GM18861 (cell line): ENCODE data around the gene TRIM26.
"Not testable (repeated sequence)": the region's sequence is repeated elsewhere in the genome, so short reads cannot be mapped to it uniquely, and the experiment has no call there.

Experiments
- ATAC-seq: cut with Tn5 transposase; IDR thresholded peaks from one replicate; pipeline ENCODE4 v1.9.1; 2021; ENCODE audit not compliant: unreplicated experiment

The TRIM26 gene

DNA sequence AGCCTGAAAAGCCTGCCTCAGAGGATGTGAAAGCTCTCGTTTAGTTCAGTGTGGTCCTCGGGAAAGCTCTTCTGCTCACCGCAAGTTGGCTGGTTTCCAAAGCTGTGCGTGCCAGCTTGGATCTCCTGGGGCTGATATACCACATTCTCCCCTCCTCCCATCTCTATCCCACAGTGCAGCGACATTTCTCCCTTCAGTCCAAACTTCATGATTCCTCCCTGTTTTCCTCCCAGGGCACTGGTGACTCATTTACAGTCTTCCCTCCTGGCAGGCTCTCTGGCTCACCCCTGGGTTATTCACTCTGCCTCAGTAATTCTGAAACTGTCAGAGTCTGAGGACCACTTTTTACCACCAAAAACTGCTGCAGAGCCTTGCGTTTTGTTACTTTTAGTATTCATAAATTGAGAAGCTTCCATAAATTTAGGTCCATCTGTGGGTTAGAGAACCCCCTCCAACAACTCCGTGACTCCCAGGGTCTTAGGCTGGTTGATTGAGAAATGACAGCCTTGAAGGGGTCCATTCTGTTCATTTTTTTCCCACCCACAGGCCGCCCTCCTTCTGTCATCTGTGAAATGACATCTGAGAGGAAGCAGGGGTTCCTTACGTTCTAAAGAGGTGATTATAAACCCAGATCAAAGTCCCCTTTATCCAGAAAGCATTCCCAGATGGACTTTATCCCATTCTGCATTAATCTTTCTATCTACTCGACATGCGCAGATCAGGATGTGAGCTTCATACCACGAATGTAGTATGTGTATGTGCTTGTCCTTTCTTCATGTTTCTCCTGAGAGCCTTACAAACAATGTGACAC, 58.3 kb downstream of the TRIM26 start:
- ATAC-seq, result no peak

DNA sequence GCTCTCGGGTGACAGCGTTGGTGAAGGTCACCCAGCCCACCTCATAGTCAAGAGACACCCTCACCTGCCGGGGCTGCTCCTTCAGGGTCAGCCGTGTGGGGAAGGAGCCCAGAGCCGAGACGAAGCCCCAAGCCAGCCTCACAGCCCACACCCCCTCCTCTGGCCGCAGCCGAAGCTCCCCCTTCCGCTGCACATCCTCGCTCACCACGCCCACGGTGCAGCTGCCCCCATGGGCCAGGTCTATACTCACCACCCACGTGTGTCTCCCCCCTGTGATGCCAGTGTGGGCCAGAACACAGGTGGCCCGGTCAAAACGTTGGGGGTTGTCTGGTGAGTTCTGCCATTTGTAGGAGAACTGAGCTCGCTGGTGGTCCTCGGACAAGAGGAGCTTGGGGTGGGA, 59.1 kb downstream of the TRIM26 start:
- ATAC-seq, result no peak

DNA sequence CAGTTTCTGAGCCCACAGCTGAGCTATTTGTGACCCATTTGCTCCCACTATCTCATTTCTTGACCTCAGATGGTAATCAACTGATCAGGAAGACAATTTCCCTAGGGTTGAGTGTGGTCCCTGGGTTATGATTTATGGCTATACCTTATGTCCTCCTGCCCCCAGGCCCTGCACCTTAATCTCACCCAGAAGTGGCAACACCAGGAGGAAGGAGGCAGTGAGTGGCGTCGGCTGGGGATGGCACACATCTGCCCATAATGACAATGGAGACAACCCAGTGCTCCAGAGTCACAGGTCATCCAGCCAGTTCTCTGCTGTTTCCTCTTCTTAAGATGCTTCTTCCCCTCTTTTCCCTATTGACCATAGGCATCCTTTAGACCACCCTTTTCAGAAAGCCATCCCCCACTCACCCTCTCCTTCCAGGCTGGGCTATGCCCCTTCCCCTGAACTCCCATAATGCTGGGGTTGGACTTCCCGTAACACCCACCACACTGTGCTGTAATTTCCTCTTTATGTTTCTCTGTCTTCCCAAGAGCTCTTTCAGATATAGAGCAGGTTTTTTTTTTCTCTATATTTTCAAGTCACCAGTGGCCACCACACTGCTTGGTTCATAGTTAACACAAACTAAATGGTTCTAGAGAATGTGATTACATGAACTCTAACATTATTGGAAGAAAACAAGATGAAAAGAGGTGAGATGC, 60.1 kb downstream of the TRIM26 start:
- no peak for ATAC-seq

DNA sequence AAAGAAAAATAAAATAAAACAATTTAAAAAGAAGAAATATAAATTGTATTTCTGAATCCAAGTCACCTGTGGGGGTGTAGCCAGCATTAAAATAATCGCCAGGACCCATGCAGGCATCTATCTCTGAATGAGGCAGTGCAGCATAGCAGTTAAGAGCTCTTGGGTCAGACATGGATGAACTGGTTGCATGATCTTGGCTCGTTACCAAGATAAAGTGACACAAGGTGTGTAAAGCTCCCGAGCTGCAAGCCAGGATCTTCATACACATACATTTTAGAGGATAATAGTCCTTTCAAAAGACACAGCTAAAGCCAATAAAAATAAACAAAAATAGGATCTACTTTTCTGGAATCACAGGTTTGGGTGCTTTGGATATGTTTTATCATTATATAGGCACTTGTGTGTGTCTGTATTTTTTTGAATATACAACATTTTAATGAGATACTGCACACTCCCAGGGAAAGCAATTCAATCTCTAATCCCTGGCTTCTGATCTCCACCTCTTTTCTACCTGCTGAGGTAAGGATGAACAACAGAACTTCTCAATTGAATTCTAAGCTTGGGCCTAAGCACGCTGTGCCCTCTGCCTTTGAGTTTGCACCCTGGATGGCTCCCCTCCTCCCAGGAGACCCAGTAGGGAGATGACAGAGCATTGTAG, 61.1 kb downstream of the TRIM26 start:
- no peak for ATAC-seq

DNA sequence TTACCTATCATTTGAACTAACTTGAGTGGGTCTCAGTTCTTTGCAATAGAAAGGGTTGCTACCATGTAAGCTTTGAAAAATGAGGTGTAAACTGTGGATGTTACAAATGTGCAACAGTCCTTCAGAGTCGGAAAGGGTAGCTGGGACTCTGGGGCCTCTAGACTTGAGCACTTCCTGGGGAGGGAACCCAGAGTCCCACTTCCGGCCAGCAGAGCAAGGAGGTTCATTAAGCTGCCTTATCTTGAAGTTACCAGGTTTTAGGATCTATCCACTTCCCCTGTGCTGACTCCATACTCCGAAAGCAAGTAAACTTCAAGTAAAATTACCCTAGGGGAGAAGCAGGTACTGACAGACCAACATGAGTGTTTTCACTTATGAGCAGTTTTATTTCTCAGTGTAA, 61.6 kb downstream of the TRIM26 start:
- no peak for ATAC-seq

DNA sequence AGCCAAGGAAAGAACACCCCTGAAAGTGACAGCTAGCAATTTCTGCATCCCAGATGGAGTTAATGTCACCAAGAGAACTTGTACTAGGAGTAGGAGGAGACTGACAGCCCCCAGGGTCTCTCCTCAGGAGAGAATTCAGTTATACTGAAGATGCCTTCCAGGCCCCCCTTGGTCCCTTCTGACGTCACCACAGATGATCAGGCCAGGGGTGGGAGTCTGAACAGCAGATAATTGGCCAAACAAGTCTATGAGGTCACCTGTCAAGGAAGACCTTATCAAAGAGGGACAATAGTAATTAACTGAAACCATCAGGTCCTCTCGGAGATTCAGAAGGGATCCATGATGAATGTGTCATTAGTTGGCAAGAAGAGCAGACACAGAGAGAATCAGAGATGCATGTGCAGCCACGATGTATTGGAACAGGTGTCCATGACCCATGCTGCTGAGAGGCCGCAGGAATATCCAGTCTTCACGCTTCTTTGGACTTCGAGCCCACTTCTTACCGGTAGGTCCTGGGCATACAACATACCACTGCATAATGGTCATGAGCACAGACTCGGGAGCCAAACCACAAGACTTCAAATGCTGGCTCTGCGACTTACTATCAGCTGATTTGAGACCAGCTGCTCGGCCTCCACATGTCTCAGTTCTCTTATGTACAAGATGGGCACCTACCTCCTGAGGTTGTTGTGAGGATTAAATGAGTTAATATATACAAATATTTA, 62.4 kb downstream of the TRIM26 start:
- ATAC-seq, result no peak

DNA sequence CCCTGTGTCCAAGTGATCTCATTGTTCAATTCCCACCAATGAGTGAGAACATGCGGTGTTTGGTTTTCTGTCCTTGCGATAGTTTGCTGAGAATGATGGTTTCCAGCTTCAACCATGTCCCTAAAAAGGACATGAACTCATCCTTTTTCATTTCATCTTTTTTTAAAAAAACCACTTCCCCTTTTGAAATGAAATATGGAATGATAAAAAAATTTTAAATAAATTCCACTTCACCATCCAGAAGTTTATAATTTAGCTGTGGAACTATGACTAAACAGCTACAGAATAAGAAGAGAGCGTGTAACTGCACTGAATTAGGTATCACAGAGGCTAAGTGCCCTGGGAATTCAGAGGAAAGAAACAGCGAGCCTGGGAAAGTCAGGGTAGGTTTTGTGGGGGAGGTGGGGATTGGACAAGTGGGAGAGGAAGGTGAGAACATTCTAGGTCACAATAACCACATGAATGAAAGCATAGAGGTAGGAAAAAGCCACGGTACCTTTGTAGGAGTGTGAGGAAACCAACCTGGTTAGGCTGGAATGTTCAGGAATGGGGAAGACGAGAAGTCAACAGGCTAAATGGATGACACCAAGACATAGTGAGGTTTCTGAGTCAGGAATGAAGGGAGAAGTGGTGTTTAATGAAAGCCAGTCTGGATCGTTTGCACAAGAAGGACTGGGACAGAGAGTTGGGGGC, 63.2 kb downstream of the TRIM26 start:
- no peak for ATAC-seq

DNA sequence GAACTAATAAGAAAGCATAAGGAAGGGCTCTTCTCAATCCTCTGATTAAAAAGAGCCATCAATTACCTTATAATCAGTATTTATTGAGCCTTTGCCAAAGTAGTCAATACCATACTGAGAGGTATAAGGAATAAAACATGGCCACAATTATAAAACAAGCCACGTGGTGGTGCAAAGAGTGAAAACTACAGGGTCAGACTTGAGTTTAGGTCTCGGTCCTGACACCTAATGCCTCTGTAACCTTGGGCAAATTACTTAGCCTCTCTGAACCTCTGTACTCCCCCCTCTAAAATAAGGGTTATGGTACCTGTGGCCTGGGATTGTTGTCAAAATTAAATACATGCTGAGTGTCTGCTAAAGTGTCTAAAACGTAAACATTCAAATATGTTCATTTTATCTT, 64.0 kb downstream of the TRIM26 start:
- no peak for ATAC-seq

DNA sequence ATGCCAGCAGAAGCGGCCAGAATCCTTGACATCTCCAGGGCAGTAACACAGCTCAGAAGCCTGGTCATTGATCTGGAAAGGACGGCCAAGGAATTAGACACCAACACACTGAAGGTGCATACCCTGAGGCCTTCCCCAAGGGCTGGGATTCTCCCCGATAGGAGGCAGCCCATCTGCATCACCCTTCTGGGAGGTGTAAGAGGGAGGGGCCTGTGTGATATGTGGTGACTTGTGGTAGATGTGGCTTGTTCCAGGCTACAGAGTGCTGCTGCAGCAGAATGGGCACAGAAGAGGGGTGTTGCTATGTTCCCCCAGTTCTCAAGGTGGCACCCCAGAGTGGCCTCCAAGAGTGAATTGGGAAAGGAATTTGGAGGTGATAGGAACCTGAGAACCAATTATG, 66.1 kb downstream of the TRIM26 start:
- no peak for ATAC-seq

DNA sequence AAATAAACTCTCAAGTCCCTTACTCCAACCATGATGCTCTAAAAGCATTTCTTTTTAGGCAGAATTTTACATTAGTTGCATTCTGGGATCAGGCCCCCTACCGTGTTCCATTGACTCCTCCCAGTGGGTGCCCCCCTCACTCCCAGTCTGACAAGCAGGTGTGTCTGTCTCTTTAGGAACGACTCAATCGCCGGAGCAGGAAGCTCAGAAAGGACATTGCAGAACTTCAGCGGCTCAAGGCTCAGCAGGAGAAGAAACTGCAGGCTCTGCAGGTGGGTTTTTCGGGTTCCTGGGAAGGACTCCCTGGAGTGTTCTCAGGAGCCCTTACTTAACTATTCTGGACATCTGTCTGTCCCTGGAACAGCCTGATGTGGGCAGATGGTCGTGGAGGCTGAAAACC, 67.4 kb downstream of the TRIM26 start:
- ATAC-seq, result no peak

DNA sequence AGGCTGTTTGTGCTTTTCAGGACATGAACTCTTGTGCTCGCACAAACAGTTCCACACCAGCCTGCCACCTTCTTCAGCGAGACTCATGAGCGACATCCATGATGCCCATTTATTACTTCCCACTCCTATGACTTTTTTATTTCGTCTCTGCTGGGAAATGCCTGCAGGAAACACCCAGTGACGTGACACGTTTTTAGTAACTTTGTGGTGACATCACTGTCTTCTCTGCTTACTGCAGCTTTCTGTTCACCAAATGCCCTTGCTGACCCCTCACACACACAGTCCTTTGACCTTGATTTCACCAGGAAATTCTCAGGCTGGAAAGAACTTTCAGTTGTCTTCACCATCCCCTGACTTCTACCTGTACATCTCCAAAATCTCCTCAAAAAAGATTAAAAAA, 68.4 kb downstream of the TRIM26 start:
- ATAC-seq, result no peak

DNA sequence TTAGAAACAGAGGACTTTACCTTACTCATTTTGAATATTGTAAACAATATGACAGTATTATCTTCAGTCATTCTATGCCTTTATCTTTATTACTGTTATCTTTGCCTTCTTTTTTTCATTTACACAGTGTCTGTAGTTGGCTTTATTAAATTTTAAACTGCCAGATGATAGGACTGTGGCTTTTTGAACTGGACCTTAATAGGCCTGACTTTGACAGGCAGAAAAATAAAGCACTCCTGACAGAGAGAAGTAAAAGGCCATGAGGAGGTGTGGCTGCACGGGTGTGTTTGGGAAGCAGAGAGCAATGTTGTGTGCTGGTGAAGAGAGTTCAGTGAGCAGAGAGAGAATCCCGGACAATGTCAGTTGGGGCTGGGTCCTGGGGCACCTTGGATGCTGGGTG, 69.4 kb downstream of the TRIM26 start:
- ATAC-seq, result no peak

DNA sequence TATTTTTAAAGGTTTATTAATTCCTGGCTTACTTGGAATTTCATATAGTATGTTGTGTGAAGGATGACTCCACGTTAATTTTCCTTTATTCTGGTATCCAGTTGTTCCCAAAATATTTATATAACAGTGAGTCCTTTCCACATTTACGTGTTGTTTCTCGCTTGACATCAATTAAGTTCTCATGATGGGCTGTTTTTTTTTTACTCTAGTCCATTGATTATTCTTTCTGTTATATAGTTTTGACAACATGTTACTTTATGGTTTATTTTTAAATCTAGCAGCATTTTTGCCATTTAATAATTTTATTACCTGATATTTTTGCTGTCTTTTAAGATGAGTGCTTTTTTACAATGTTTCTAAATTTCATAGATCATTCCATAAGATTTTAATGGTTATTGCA, 70.5 kb downstream of the TRIM26 start:
- ATAC-seq, result no peak

DNA sequence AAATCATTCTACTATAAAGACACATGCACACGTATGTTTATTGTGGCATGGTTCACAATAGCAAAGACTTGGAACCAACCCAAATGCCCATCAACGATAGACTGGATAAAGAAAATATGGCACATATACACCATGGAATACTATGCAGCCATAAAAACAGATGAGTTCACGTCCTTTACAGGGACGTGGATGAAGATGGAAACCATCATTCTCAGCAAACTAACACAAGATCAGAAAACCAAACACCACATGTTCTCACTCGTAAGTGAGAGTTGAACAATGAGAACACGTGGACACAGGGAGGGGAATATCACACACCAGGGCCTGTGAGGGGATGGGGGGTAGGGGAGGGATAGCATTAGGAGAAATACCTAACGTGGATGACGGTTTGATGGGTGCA, 73.0 kb downstream of the TRIM26 start:
- ATAC-seq, result not testable (repeated sequence)

DNA sequence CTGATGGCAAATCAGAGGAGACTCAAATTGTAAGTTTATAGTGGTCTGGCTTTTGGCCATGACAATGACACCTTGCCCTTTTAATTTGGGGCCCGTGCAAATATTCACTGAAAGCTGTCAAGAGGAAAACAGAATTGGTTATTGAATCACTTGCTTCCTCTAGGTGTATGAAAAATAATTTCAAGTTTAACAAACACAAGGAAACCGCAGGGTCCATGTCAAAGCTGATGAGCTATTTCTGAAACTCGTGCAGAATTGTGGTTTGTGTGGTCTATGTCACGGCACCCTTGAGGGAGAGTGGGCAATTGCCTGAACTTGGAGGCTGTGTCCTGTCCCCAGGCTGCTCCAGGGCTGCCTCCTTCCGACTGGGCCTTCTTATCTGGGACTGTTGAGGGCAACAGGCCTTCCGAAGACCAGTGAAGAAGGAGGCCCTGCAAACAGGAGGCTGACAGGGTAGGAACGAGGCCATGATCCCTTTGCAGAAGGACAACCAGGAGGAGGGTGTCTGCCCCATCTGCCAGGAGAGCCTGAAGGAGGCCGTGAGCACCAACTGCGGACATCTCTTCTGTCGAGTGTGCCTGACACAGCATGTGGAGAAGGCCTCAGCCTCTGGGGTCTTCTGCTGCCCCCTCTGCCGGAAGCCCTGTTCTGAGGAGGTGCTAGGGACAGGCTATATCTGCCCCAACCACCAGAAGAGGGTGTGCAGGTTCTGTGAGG, 76.5 kb downstream of the TRIM26 start:
- no peak for ATAC-seq

DNA sequence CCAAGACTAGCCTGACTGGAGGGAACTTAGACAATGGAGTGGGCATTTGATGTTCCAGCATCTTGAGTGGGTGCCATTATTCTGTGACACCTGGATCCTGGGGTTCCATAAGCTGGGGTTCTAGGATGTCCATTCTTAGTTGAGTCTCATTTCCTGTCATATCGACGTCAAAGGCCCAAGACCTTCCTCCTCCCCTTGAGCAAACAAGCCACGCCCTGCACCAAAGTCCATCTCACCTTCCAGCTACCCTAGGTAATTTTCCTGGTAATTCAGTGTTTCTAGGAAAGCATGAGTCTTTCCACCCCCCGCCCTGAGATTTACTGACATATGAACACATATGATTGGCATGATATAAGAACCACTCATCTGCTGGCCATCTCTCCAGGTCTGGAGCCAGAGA, 77.4 kb downstream of the TRIM26 start, which contains the start of gene TRIM40:
Gene TRIM40, plus strand, starts transcription at position 384 of the 400 bp plus-strand sequence. CDS start 897 bp downstream, outside the sequence.
- no peak for ATAC-seq

DNA sequence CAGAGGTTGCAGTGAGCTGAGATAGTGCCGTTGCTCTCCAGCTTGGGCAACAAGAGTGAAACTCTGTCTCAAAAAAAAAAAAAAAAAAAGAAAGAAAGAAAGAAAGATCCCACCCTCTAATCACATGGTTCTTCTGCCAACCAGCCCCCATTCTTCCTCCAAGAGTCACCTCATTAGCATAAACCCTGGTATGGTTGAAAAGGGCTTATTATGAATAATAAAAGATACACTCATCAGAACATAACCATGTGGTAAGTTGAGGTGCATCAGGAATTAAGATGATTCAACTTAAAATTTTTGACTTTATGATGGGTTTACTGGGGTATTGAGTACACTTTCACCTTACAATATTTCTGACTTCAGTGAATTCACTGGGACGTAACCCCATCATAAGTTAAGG, 78.1 kb downstream of the TRIM26 start:
- no peak for ATAC-seq
